ENCODE measurements around the gene RASEF.

DNA sequence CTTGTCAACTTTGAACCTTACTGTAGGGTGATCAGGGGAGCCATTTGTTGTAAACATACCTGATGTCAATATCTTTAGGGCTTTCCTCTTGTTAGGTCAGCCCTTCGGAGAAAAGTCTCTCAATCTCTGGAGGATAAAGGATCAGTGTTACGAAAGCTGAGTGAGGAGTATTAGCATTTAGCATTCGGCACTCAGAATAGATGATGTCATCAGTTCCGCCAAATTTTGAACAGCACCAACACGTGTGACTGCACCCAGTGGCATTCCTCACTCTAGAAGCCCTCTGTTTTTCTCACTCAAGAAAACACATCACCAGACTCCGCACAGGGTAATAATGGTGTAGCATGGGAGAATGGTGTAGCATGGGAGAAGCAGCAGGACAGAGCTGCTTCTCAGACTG, 87.8 kb downstream of the RASEF start:
- TF ChIP-seq RAD21 (IDR thresholded peaks at IDR 0.05; ENCODE audit: low read depth) (no peak), NFIC (IDR thresholded peaks at IDR 0.05) (no peak), FOXM1 (IDR thresholded peaks at IDR 0.05; ENCODE audit: borderline replicate concordance, low read depth) (no peak), CEBPB (IDR thresholded peaks at IDR 0.05) (no peak), EGR1 (IDR thresholded peaks at IDR 0.05) (no peak), EP300 (IDR thresholded peaks at IDR 0.05; ENCODE audit: borderline replicate concordance) (no peak), TAF1 (IDR thresholded peaks at IDR 0.05; ENCODE audit: low read depth) (no peak), YY1 (IDR thresholded peaks at IDR 0.05; ENCODE audit: low read depth) (no peak)
- TF ChIP-seq, protein P1, sequence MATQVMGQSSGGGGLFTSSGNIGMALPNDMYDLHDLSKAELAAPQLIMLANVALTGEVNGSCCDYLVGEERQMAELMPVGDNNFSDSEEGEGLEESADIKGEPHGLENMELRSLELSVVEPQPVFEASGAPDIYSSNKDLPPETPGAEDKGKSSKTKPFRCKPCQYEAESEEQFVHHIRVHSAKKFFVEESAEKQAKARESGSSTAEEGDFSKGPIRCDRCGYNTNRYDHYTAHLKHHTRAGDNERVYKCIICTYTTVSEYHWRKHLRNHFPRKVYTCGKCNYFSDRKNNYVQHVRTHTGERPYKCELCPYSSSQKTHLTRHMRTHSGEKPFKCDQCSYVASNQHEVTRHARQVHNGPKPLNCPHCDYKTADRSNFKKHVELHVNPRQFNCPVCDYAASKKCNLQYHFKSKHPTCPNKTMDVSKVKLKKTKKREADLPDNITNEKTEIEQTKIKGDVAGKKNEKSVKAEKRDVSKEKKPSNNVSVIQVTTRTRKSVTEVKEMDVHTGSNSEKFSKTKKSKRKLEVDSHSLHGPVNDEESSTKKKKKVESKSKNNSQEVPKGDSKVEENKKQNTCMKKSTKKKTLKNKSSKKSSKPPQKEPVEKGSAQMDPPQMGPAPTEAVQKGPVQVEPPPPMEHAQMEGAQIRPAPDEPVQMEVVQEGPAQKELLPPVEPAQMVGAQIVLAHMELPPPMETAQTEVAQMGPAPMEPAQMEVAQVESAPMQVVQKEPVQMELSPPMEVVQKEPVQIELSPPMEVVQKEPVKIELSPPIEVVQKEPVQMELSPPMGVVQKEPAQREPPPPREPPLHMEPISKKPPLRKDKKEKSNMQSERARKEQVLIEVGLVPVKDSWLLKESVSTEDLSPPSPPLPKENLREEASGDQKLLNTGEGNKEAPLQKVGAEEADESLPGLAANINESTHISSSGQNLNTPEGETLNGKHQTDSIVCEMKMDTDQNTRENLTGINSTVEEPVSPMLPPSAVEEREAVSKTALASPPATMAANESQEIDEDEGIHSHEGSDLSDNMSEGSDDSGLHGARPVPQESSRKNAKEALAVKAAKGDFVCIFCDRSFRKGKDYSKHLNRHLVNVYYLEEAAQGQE (IDR thresholded peaks at IDR 0.05; ENCODE audit: low read depth) = no peak
- TF ChIP-seq, protein P2, sequence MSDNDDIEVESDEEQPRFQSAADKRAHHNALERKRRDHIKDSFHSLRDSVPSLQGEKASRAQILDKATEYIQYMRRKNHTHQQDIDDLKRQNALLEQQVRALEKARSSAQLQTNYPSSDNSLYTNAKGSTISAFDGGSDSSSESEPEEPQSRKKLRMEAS (IDR thresholded peaks at IDR 0.05) = no peak
- TF ChIP-seq, protein P3, sequence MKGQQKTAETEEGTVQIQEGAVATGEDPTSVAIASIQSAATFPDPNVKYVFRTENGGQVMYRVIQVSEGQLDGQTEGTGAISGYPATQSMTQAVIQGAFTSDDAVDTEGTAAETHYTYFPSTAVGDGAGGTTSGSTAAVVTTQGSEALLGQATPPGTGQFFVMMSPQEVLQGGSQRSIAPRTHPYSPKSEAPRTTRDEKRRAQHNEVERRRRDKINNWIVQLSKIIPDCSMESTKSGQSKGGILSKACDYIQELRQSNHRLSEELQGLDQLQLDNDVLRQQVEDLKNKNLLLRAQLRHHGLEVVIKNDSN (IDR thresholded peaks at IDR 0.05) = no peak
